ENCODE measurements around the gene LDAH.

Gene LDAH

GRCh38 chr2:20771299-20771698 lies 51.6 kb downstream of the LDAH start:
- DNase-seq = no peak

- DNase-seq = no peak
Measured at GRCh38 chr2:20766798-20767644, 55.9 kb downstream of the LDAH start.

- no peak for DNase-seq
Measured at GRCh38 chr2:20766213-20766612, 56.7 kb downstream of the LDAH start.

- no peak for DNase-seq
Measured at GRCh38 chr2:20762945-20763683, 59.8 kb downstream of the LDAH start.

GRCh38 chr2:20759487-20759886 lies 63.4 kb downstream of the LDAH start:
- no peak for DNase-seq

GRCh38 chr2:20758997-20759396 lies 63.9 kb downstream of the LDAH start:
- no peak for DNase-seq

- no peak for DNase-seq
Measured at GRCh38 chr2:20757405-20758090, 65.4 kb downstream of the LDAH start.

- DNase-seq = no peak
Measured at GRCh38 chr2:20755132-20755800, 67.6 kb downstream of the LDAH start.

GRCh38 chr2:20752293-20752692 lies 70.6 kb downstream of the LDAH start:
- no peak for DNase-seq

GRCh38 chr2:20747317-20747716 lies 75.6 kb downstream of the LDAH start:
- no peak for DNase-seq

- no peak for DNase-seq
Measured at GRCh38 chr2:20745924-20746555, 76.9 kb downstream of the LDAH start.

- DNase-seq = no peak
Measured at GRCh38 chr2:20744366-20745335, 78.2 kb downstream of the LDAH start.

GRCh38 chr2:20738772-20739171 lies 84.1 kb downstream of the LDAH start:
- DNase-seq = no peak

- DNase-seq = no peak
Measured at GRCh38 chr2:20737505-20737904, 85.4 kb downstream of the LDAH start.

- no peak for DNase-seq
Measured at GRCh38 chr2:20728114-20728758, 94.7 kb downstream of the LDAH start.

GRCh38 chr2:20726913-20727312 lies 96.0 kb downstream of the LDAH start:
- no peak for DNase-seq

- DNase-seq = no peak
Measured at GRCh38 chr2:20725782-20726181, 97.1 kb downstream of the LDAH start.

- no peak for DNase-seq
Measured at GRCh38 chr2:20724500-20725053, 98.3 kb downstream of the LDAH start.

- no peak for DNase-seq
Measured at GRCh38 chr2:20723543-20723942, 99.4 kb downstream of the LDAH start.

- DNase-seq = no peak
Measured at GRCh38 chr2:20722592-20723240, 100.2 kb downstream of the LDAH start.
